WTC11 (cell line): ENCODE data around the gene NEURL4. TPM values are rescaled to one million over a fixed set of nuclear protein-coding genes. Genes with fewer than 3 reads are reported as not detected.

Experiments used
- ATAC-seq: fragments of 200-7000 bp; cut with Tn5 transposase; 2 replicates; pipeline ENCODE4 v1.10.0; 2021; ENCODE audit warnings: mild to moderate bottlenecking, moderate library complexity
- CTCF ChIA-PET: fragments of 300-600 bp; sonication (Branson Sonifier 250); formaldehyde crosslinking; loops from one replicate; lab custom pipeline; 2021; ENCODE audit warnings: antibody characterized with exemption; lab: Charles Lee
- POLR2A ChIA-PET: fragments of 350-600 bp; sonication (Branson Sonifier 250); formaldehyde crosslinking; loops from one replicate; lab custom pipeline; 2021; ENCODE audit warnings: antibody characterized with exemption; lab: Charles Lee
- DNase-seq: peaks from one replicate; pipeline ENCODE4 v3.0.0; 2021; ENCODE audit warnings: low spot score
- H3K27ac Mint-ChIP-seq: 2 replicates; pipeline ENCODE4 v1.8.0; 2021; ENCODE audit warnings: mixed read lengths
- H3K27me3 Mint-ChIP-seq: 2 replicates; pipeline ENCODE4 v1.8.0; 2021; ENCODE audit warnings: low read depth, mild to moderate bottlenecking, moderate library complexity, mixed read lengths
- H3K36me3 Mint-ChIP-seq: 2 replicates; pipeline ENCODE4 v1.8.0; 2021; ENCODE audit warnings: mixed read lengths
- H3K4me1 Mint-ChIP-seq: 2 replicates; pipeline ENCODE4 v1.8.0; 2022; ENCODE audit warnings: mixed read lengths
- H3K4me3 Mint-ChIP-seq: 2 replicates; pipeline ENCODE4 v1.8.0; 2021; ENCODE audit warnings: mild to moderate bottlenecking, moderate library complexity, mixed read lengths
- H3K9me3 Mint-ChIP-seq: 2 replicates; pipeline ENCODE4 v1.8.0; 2021; ENCODE audit warnings: mixed read lengths
- ATF1 ChIP-seq: sonication (generic); formaldehyde crosslinking; IDR thresholded peaks from 2 replicates; pipeline ENCODE4 v1.8.1; 2023; ENCODE audit warnings: mild to moderate bottlenecking, moderate library complexity, missing genetic modification reagents
- CBFB ChIP-seq: sonication (generic); formaldehyde crosslinking; IDR thresholded peaks from 2 replicates; pipeline ENCODE4 v1.8.1; 2022; ENCODE audit warnings: mild to moderate bottlenecking, low read depth, missing genetic modification reagents
- MXD4 ChIP-seq: fragments of 250-450 bp; sonication (Bioruptor Pico); IDR thresholded peaks from 2 replicates; pipeline ENCODE4 v1.8.0; 2021; ENCODE audit warnings: mild to moderate bottlenecking, moderate library complexity, borderline replicate concordance
- NR3C1 ChIP-seq: sonication (generic); formaldehyde crosslinking; conservative IDR thresholded peaks from 2 replicates; pipeline ENCODE4 v1.8.1; 2023; ENCODE audit warnings: low read depth, mild to moderate bottlenecking, missing genetic modification reagents
- SOX15 ChIP-seq: fragments of 250-450 bp; sonication (Bioruptor Pico); IDR thresholded peaks from 2 replicates; pipeline ENCODE4 v1.9.0; 2021; ENCODE audit warnings: mild to moderate bottlenecking
- SP1 ChIP-seq: sonication (generic); formaldehyde crosslinking; conservative IDR thresholded peaks from 2 replicates; pipeline ENCODE4 v1.8.1; 2022; ENCODE audit warnings: missing genetic modification reagents
- ZBTB21 ChIP-seq: sonication (generic); formaldehyde crosslinking; IDR thresholded peaks from 2 replicates; pipeline ENCODE4 v1.8.1; 2023; ENCODE audit warnings: mild to moderate bottlenecking, missing genetic modification reagents, borderline replicate concordance
- total RNA-seq: library from RNA; stranded (reverse); gene quantifications from 3 replicates; pipeline ENCODE4 v1.2.3, GENCODE V29; 2021
- TF ChIP-seq, protein P1 (sequence below): sonication (generic); formaldehyde crosslinking; IDR thresholded peaks from 2 replicates; pipeline ENCODE4 v1.8.1; 2023; ENCODE audit warnings: mild to moderate bottlenecking, missing genetic modification reagents, moderate library complexity
- TF ChIP-seq, protein P2 (sequence below): sonication (generic); formaldehyde crosslinking; IDR thresholded peaks from 2 replicates; pipeline ENCODE4 v1.8.1; 2023; ENCODE audit warnings: mild to moderate bottlenecking, missing genetic modification reagents
- TF ChIP-seq, protein P3 (sequence below): sonication (generic); formaldehyde crosslinking; IDR thresholded peaks from 2 replicates; pipeline ENCODE4 v1.8.1; 2022; ENCODE audit warnings: low read depth, missing genetic modification reagents, borderline replicate concordance
- TF ChIP-seq, protein P4 (sequence below): sonication (generic); formaldehyde crosslinking; IDR thresholded peaks from 2 replicates; pipeline ENCODE4 v1.8.1; 2022; ENCODE audit warnings: mild to moderate bottlenecking, missing genetic modification reagents, moderate library complexity, borderline replicate concordance
- TF ChIP-seq, protein P5 (sequence below): fragments of 250-450 bp; sonication (Bioruptor Pico); IDR thresholded peaks from 2 replicates; pipeline ENCODE4 v1.9.0; 2021; ENCODE audit warnings: mild to moderate bottlenecking, borderline replicate concordance
- TF ChIP-seq, protein P6 (sequence below): sonication (generic); formaldehyde crosslinking; conservative IDR thresholded peaks from 2 replicates; pipeline ENCODE4 v1.8.1; 2023; ENCODE audit warnings: mild to moderate bottlenecking, low read depth, missing genetic modification reagents, moderate library complexity
- TF ChIP-seq, protein P7 (sequence below): fragments of 250-450 bp; sonication (Bioruptor Pico); conservative IDR thresholded peaks from 2 replicates; pipeline ENCODE4 v1.9.0; 2021; ENCODE audit warnings: mild to moderate bottlenecking
- TF ChIP-seq, protein P8 (sequence below): sonication (generic); formaldehyde crosslinking; conservative IDR thresholded peaks from 2 replicates; pipeline ENCODE4 v1.8.1; 2022; ENCODE audit warnings: mild to moderate bottlenecking, missing genetic modification reagents

Gene NEURL4
- total RNA-seq, 1 experiment from 2014 or later: 64.4 TPM

DNA sequence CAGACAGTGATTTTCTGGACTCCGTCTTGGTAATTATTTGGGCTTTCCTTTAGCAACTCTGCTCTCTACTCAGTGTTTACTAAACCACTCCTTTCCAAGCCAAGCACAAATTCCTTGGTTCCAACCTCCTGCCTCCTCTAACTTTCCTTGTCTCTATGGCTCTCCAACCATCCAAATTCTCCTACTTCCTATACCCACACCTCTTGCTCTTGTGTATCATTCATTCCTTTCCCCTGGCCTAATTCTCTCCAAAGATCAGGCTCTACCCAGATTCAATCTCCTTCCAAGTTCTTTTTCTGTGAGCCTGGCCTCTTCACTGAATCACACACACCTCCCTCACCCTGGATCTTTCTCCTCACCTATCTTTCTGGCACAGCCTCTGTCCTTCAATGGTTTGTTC lies 1.1 kb downstream of the NEURL4 start:
- TF ChIP-seq, protein P1, sequence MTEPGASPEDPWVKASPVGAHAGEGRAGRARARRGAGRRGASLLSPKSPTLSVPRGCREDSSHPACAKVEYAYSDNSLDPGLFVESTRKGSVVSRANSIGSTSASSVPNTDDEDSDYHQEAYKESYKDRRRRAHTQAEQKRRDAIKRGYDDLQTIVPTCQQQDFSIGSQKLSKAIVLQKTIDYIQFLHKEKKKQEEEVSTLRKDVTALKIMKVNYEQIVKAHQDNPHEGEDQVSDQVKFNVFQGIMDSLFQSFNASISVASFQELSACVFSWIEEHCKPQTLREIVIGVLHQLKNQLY (CRISPR knock-in tag): no peak
- no peak for TF ChIP-seq SP1 (CRISPR knock-in tag)
- no peak for TF ChIP-seq NR3C1 (CRISPR knock-in tag)
- TF ChIP-seq, protein P2, sequence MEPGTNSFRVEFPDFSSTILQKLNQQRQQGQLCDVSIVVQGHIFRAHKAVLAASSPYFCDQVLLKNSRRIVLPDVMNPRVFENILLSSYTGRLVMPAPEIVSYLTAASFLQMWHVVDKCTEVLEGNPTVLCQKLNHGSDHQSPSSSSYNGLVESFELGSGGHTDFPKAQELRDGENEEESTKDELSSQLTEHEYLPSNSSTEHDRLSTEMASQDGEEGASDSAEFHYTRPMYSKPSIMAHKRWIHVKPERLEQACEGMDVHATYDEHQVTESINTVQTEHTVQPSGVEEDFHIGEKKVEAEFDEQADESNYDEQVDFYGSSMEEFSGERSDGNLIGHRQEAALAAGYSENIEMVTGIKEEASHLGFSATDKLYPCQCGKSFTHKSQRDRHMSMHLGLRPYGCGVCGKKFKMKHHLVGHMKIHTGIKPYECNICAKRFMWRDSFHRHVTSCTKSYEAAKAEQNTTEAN: no peak
- no peak for TF ChIP-seq ATF1 (CRISPR knock-in tag)
- no peak for TF ChIP-seq SOX15 (CRISPR knock-in tag)
- TF ChIP-seq, protein P3, sequence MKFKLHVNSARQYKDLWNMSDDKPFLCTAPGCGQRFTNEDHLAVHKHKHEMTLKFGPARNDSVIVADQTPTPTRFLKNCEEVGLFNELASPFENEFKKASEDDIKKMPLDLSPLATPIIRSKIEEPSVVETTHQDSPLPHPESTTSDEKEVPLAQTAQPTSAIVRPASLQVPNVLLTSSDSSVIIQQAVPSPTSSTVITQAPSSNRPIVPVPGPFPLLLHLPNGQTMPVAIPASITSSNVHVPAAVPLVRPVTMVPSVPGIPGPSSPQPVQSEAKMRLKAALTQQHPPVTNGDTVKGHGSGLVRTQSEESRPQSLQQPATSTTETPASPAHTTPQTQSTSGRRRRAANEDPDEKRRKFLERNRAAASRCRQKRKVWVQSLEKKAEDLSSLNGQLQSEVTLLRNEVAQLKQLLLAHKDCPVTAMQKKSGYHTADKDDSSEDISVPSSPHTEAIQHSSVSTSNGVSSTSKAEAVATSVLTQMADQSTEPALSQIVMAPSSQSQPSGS (CRISPR knock-in tag): no peak
- no peak for TF ChIP-seq ZBTB21 (CRISPR knock-in tag)
- TF ChIP-seq, protein P4, sequence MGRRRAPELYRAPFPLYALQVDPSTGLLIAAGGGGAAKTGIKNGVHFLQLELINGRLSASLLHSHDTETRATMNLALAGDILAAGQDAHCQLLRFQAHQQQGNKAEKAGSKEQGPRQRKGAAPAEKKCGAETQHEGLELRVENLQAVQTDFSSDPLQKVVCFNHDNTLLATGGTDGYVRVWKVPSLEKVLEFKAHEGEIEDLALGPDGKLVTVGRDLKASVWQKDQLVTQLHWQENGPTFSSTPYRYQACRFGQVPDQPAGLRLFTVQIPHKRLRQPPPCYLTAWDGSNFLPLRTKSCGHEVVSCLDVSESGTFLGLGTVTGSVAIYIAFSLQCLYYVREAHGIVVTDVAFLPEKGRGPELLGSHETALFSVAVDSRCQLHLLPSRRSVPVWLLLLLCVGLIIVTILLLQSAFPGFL (CRISPR knock-in tag): no peak
- TF ChIP-seq, protein P5, sequence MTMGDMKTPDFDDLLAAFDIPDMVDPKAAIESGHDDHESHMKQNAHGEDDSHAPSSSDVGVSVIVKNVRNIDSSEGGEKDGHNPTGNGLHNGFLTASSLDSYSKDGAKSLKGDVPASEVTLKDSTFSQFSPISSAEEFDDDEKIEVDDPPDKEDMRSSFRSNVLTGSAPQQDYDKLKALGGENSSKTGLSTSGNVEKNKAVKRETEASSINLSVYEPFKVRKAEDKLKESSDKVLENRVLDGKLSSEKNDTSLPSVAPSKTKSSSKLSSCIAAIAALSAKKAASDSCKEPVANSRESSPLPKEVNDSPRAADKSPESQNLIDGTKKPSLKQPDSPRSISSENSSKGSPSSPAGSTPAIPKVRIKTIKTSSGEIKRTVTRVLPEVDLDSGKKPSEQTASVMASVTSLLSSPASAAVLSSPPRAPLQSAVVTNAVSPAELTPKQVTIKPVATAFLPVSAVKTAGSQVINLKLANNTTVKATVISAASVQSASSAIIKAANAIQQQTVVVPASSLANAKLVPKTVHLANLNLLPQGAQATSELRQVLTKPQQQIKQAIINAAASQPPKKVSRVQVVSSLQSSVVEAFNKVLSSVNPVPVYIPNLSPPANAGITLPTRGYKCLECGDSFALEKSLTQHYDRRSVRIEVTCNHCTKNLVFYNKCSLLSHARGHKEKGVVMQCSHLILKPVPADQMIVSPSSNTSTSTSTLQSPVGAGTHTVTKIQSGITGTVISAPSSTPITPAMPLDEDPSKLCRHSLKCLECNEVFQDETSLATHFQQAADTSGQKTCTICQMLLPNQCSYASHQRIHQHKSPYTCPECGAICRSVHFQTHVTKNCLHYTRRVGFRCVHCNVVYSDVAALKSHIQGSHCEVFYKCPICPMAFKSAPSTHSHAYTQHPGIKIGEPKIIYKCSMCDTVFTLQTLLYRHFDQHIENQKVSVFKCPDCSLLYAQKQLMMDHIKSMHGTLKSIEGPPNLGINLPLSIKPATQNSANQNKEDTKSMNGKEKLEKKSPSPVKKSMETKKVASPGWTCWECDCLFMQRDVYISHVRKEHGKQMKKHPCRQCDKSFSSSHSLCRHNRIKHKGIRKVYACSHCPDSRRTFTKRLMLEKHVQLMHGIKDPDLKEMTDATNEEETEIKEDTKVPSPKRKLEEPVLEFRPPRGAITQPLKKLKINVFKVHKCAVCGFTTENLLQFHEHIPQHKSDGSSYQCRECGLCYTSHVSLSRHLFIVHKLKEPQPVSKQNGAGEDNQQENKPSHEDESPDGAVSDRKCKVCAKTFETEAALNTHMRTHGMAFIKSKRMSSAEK (CRISPR knock-in tag): no peak
- no peak for TF ChIP-seq CBFB (CRISPR knock-in tag)
- TF ChIP-seq, protein P6, sequence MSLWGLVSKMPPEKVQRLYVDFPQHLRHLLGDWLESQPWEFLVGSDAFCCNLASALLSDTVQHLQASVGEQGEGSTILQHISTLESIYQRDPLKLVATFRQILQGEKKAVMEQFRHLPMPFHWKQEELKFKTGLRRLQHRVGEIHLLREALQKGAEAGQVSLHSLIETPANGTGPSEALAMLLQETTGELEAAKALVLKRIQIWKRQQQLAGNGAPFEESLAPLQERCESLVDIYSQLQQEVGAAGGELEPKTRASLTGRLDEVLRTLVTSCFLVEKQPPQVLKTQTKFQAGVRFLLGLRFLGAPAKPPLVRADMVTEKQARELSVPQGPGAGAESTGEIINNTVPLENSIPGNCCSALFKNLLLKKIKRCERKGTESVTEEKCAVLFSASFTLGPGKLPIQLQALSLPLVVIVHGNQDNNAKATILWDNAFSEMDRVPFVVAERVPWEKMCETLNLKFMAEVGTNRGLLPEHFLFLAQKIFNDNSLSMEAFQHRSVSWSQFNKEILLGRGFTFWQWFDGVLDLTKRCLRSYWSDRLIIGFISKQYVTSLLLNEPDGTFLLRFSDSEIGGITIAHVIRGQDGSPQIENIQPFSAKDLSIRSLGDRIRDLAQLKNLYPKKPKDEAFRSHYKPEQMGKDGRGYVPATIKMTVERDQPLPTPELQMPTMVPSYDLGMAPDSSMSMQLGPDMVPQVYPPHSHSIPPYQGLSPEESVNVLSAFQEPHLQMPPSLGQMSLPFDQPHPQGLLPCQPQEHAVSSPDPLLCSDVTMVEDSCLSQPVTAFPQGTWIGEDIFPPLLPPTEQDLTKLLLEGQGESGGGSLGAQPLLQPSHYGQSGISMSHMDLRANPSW (CRISPR knock-in tag): no peak
- TF ChIP-seq, protein P7, sequence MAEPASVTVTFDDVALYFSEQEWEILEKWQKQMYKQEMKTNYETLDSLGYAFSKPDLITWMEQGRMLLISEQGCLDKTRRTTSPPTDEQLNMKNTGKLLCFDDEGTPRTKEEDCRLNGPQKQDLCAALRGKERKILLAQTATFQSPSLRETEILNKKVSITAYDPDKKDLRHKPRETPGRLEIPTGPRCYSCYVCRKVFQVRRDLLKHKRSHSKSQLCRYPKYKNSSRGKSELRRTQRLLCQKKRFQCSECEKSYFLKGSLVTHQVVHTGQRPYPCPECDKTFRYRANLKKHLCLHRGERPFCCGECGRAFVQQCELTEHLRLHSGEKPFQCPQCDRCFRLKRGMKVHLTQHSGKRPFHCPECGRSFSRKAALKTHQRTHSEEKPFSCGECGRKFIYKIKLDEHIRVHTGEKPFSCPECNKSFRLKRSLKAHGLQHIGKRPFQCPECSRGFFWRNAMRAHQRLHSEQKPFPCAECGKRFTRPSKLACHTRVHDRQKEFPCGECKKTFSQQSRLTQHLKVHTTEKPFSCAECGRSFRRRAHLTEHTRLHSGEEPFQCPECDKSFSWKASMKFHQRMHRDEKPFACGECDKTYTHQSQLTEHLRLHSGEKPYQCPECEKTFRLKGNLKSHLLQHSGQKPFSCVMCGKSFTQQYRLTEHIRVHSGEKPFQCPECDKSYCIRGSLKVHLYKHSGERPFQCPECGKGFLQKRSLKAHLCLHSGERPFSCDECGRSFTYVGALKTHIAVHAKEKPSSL (CRISPR knock-in tag): no peak
- TF ChIP-seq, protein P8, sequence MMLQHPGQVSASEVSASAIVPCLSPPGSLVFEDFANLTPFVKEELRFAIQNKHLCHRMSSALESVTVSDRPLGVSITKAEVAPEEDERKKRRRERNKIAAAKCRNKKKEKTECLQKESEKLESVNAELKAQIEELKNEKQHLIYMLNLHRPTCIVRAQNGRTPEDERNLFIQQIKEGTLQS (CRISPR knock-in tag): no peak
- TF ChIP-seq MXD4 (CRISPR knock-in tag): no peak
- Mint-ChIP-seq H3K27ac (peak overlapping the region; percentile 20; the same call in 1 of the 2 replicates), H3K4me1 (peaks cover 24% of the 10 kb centered on the region), H3K27me3 (no peaks in the 10 kb centered on the region), H3K4me3 (peak overlapping the region; percentile 93), H3K36me3 (peaks cover 17% of the 10 kb centered on the region), H3K9me3 (no peaks in the 10 kb centered on the region)
- DNase-seq (no peak), ATAC-seq (no peak)
- POLR2A ChIA-PET: no interaction called here
- CTCF ChIA-PET: no interaction called here
